ENCODE data around the gene TMTC1.

Gene TMTC1

GRCh38 chr12:29743801-29744200 is 39.9 kb downstream of the TMTC1 start:
- Histone ChIP-seq H3K27ac (peak overlapping the region in 1 of 21 experiments; percentile 3), H3K4me3 (no peak overlapping the region)

DNA sequence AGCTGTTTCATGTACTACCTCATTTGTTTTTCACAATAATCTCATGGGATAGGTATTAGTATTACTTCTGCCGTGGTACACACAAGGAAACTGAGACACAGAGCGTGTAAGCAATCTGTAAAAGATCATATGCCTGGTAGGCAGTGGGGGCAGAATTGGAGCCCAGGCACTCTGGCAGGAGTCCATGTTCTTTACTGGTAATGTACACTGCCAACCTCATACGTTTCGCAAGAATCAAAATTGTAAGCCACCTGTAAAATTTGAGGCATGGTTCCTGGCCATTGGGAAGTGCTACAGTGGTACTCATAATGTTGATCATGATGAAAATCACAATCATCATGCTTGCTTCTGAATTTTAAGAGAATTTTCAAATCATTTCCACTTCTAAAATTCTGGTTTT is 40.7 kb downstream of the TMTC1 start:
- Histone ChIP-seq H3K4me3 (no peak overlapping the region), H3K27ac (peak overlapping the region in 1 of 21 experiments; percentile 23)

GRCh38 chr12:29742646-29743045 is 41.1 kb downstream of the TMTC1 start:
- Histone ChIP-seq H3K4me3 (no peak overlapping the region), H3K27ac (peak overlapping the region in 1 of 21 experiments; percentile 23)

GRCh38 chr12:29741342-29742241 is 42.1 kb downstream of the TMTC1 start:
- Histone ChIP-seq H3K27ac (peak overlapping the region in 9 of 21 experiments; percentile 1 to 78 (median 54)), H3K4me3 (no peak overlapping the region)

GRCh38 chr12:29739279-29739991 is 44.3 kb downstream of the TMTC1 start:
- no peak overlapping the region for H3K4me3 ChIP-seq
- H3K27ac ChIP-seq, result no peak overlapping the region

DNA sequence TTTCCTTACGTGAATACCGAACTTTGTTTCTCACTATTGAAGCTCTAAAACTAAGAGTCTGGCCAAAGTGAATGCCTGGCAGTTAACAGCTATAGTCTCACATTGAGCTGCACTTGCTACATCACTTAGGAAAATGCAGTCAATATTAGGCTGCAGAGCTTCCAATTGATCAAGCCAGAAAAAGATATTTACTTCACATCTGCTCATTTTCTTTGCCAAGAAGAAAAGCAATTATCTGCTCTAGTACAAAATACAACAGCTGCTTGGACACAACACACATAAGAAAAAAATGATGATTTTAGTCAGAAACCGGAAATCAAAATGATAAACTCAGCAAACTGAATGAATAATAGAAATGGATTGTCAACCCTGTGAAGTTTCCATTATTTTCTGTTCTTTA is 45.4 kb downstream of the TMTC1 start:
- Histone ChIP-seq H3K27ac (no peak overlapping the region), H3K4me3 (no peak overlapping the region)

GRCh38 chr12:29737644-29738043 is 46.1 kb downstream of the TMTC1 start:
- Histone ChIP-seq H3K27ac (no peak overlapping the region), H3K4me3 (no peak overlapping the region)

- no peak overlapping the region for H3K27ac ChIP-seq
- H3K4me3 ChIP-seq, result no peak overlapping the region
Measured at GRCh38 chr12:29735604-29736003, 48.1 kb downstream of the TMTC1 start.

DNA sequence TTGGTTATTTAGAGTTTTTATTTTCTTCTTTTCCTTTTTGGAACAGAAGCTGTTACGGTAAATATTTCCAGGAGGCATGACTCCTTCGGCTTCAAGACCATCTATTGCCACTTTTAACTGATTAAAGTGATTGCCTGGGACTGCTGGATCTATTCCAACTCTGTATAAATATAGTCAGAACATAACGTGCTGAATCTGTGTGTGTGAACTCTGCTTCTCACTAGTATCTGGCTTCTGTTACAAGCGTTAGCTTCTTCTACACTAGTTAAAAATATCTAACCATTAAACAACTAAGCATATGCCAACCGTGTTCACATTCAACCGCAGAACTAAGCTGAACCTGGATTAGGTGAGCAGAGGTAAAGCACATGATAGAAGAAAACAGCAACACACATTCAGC is 49.0 kb downstream of the TMTC1 start:
- no peak overlapping the region for H3K27ac ChIP-seq
- H3K4me3 ChIP-seq, result no peak overlapping the region

- peak overlapping the region in 1 of 21 experiments; percentile 17 for H3K27ac ChIP-seq
- H3K4me3 ChIP-seq, result no peak overlapping the region
Measured at GRCh38 chr12:29734305-29734704, 49.4 kb downstream of the TMTC1 start.

GRCh38 chr12:29733501-29733900 is 50.2 kb downstream of the TMTC1 start:
- no peak overlapping the region for H3K27ac ChIP-seq
- no peak overlapping the region for H3K4me3 ChIP-seq

- Histone ChIP-seq H3K27ac (no peak overlapping the region), H3K4me3 (no peak overlapping the region)
Measured at GRCh38 chr12:29733060-29733459, 50.7 kb downstream of the TMTC1 start.

DNA sequence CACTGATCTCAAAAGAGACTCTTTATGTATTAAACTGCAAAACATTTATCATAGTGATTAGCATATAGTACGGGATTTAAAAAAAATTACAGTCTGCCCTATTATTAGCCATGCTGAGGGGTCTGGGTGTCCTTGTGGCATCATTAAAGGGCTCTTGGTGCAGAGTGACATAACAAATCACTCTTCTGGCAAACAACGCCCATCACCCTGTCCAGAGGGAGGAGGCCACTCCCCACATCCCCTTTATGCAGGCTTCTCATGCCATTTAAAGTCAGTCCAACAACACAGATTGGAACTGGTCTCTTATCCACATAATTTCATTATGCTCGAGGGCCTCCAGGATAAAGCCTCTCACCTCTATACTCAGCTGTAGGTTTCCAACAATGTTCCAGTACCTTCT is 51.1 kb downstream of the TMTC1 start:
- Histone ChIP-seq H3K4me3 (no peak overlapping the region), H3K27ac (peak overlapping the region in 1 of 21 experiments; percentile 18)

- Histone ChIP-seq H3K4me3 (no peak overlapping the region), H3K27ac (no peak overlapping the region)
Measured at GRCh38 chr12:29732191-29732590, 51.6 kb downstream of the TMTC1 start.

DNA sequence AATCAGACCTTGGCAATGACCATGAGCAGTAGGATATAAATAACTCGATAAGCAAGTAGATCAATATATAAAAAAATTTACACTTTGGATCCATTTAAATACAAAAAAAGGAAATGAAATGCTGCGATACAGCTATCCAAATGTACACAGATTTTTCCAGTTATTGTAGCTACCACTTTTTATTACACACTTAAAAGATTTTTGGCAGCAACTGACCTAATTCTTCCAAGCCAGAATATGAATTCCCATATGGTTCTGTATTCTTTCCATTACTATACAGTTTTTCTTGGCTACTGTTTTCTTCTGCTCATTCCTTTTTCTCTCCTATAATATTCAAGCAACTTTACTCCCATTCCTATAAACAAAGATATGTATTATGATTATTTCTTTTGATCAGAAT is 52.2 kb downstream of the TMTC1 start:
- H3K4me3 ChIP-seq, result no peak overlapping the region
- H3K27ac ChIP-seq, result no peak overlapping the region

GRCh38 chr12:29730481-29730880 is 53.3 kb downstream of the TMTC1 start:
- no peak overlapping the region for H3K27ac ChIP-seq
- no peak overlapping the region for H3K4me3 ChIP-seq

- Histone ChIP-seq H3K27ac (no peak overlapping the region), H3K4me3 (no peak overlapping the region)
Measured at GRCh38 chr12:29728030-29728429, 55.7 kb downstream of the TMTC1 start.

GRCh38 chr12:29726741-29727348 is 56.9 kb downstream of the TMTC1 start:
- H3K27ac ChIP-seq, result no peak overlapping the region
- no peak overlapping the region for H3K4me3 ChIP-seq

DNA sequence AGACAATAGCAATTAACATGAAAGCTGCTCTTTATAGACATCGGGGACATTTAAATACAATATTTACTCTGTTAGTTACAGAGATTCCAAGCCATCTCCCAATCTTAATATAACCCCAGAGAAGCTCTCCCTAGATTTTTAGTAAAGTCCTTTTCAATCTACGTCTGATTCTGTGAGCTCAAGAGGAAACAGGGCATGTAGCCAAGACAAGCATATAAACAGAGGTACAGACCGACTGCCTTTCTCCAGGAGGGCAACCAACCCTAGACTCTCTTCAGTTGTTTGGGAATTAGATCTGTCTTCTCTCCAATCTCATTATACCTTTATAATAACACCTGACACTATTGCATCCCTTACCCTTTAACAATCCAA is 57.4 kb downstream of the TMTC1 start:
- H3K4me3 ChIP-seq, result no peak overlapping the region
- H3K27ac ChIP-seq, result peak overlapping the region in 1 of 21 experiments; percentile 33

- H3K27ac ChIP-seq, result peak overlapping the region in 2 of 21 experiments; percentile 1 to 33
- H3K4me3 ChIP-seq, result no peak overlapping the region
Measured at GRCh38 chr12:29725587-29726320, 58.0 kb downstream of the TMTC1 start.
